Peyer's patch (tissue), 4 donors: ENCODE results near the gene IMPDH1.

Experiments used
- CTCF ChIP-seq, 6 experiments: fragments of 450-650 bp in 4 of 6; fragments of 200-600 bp in 2 of 6; sonication (generic) in 1 of 6; IDR thresholded peaks; one replicate each; pipeline ENCODE4 v1.5.1; 2017 to 2019; ENCODE audit warnings: antibody characterized with exemption in 6 of 6, mild to moderate bottlenecking in 3 of 6, moderate library complexity in 1 of 6
- POLR2A ChIP-seq, 2 donors: fragments of 450-650 bp; IDR thresholded peaks; one replicate each; pipeline ENCODE4 v1.5.1; 2017; ENCODE audit warnings: antibody characterized with exemption in 2 of 2, mild to moderate bottlenecking in 2 of 2, moderate library complexity in 2 of 2

- TF ChIP-seq POLR2A (IDR thresholded peaks at IDR 0.05) (no peak), CTCF (IDR thresholded peaks at IDR 0.05) (no peak)
These were observed 7.4 kb downstream of the IMPDH1 start for GRCh38 chr7:128402356-128402755.
